ENCODE data around the gene TRIM28. TPM values are rescaled to one million over a fixed set of nuclear protein-coding genes. Genes with fewer than 3 reads are reported as not detected.

Gene TRIM28
- total RNA-seq, 1 experiment from 2014 or later: 908 TPM

- H2AFZ ChIP-seq (ENCODE audit: low read depth, low read length, poor library complexity, severe bottlenecking): no peak overlapping the region
- peak overlapping the region; percentile 91 to 93 for H3K4me3 ChIP-seq (replicated peaks in 1 of 2; ENCODE audit: low read depth in 1 of 2, low read length in 2 of 2)
- ChIA-PET RAD21 (ENCODE audit: low non-redundant PET in 1 of 2, low total read pairs in 2 of 2, uncharacterized antibody in 2 of 2, unreplicated experiment in 2 of 2) (interaction anchor here in 1 of 2 experiments (1.6 to 1.7 kb wide), 2 partner anchors 36 to 41 kb away, joined by 3 to 6 read pairs; partner anchors contain the start of gene ZBTB45), CTCF (interaction anchor here (2.4 kb wide), 1 partner anchor 35 kb away, joined by 20 read pairs; the partner anchor contains the start of gene ZBTB45), POLR2A (interaction anchor here (0.8 to 3.3 kb wide), 7 partner anchors 8 to 41 kb away, joined by 3 to 33 read pairs (median 8); partner anchors contain the start of genes MZF1, TRIM28 and ZBTB45)
- H3K9me3 ChIP-seq (ENCODE audit: control insufficient read depth in 1 of 2, insufficient read depth in 1 of 2, low read depth in 1 of 2, low read length in 2 of 2): no peaks in the 10 kb centered on the region
- H3K9me2 ChIP-seq (ENCODE audit: insufficient read depth): no peaks in the 10 kb centered on the region
- peak overlapping the region; percentile 92 for H3K4me2 ChIP-seq (ENCODE audit: low read length)
- H4K20me1 ChIP-seq (ENCODE audit: insufficient read depth): no peaks in the 10 kb centered on the region; the same call in 1 of the 2 replicates
- H3K4me1 ChIP-seq (ENCODE audit: control insufficient read depth in 1 of 2, insufficient read depth in 2 of 2, low read length in 2 of 2): peaks cover 25 to 50% of the 10 kb centered on the region in 2 experiments
- H3K36me3 ChIP-seq (ENCODE audit: control insufficient read depth in 1 of 2, insufficient read depth in 2 of 2, low read length in 2 of 2): peaks cover 18 to 32% of the 10 kb centered on the region in 2 experiments; a peak in 3 of 4 replicates
- TF ChIP-seq TCF7L2 (IDR thresholded peaks at IDR 0.05; ENCODE audit: borderline replicate concordance, extremely low read depth, insufficient read depth, insufficient read length) (no peak), SRF (IDR thresholded peaks at IDR 0.05; ENCODE audit: low read depth) (no peak), ZBTB33 (IDR thresholded peaks at IDR 0.05; ENCODE audit: extremely low read depth, insufficient replicate concordance, low read length) (no peak), CEBPB (IDR thresholded peaks at IDR 0.05; ENCODE audit: low read depth) (no peak), EGR1 (IDR thresholded peaks at IDR 0.05; ENCODE audit: low read depth) (no peak), CBX3 (IDR thresholded peaks at IDR 0.05; ENCODE audit: low read depth) (no peak), ATF3 (IDR thresholded peaks at IDR 0.05) (no peak), SP1 (IDR thresholded peaks at IDR 0.05; ENCODE audit: low read depth) (no peak), POLR2A (IDR thresholded peaks at IDR 0.05; ENCODE audit: borderline replicate concordance, extremely low read depth, insufficient read depth, insufficient read length) (no peak), REST (IDR thresholded peaks at IDR 0.05; ENCODE audit: low read depth) (no peak), ZFX (IDR thresholded peaks at IDR 0.05) (no peak), ELF1 (IDR thresholded peaks at IDR 0.05; ENCODE audit: borderline replicate concordance, low read depth) (no peak), YY1 (IDR thresholded peaks at IDR 0.05; ENCODE audit: extremely low read depth, insufficient replicate concordance, low read depth, low read length) (no peak), POLR2AphosphoS5 (IDR thresholded peaks at IDR 0.05; ENCODE audit: low read depth, low read length) (no peak), RAD21 (IDR thresholded peaks at IDR 0.05; ENCODE audit: low read depth) (no peak)
- peak overlapping the region; percentile 82 for H3K27ac ChIP-seq (ENCODE audit: low read depth, low read length)
- H3K27me3 ChIP-seq (ENCODE audit: insufficient read depth, low read length): no peaks in the 10 kb centered on the region
- BruUV-seq (replicated peaks): TSS peak; percentile 7
- H3K9ac ChIP-seq (ENCODE audit: low read length): peak overlapping the region; percentile 94
- no peak for DNase-seq (ENCODE audit: low read depth, low spot score)
- intact Hi-C loops (cut with micrococcal nuclease): no loop called here
- ATAC-seq: no peak
- peaks cover 58% of the 10 kb centered on the region for H3K79me2 ChIP-seq (ENCODE audit: insufficient read depth, low read length)
Observed at GRCh38 chr19:58555369-58555885, 11.6 kb downstream of the TRIM28 start.

Data from HCT116 (cell line).